ENCODE data around the gene RTL5. TPM values are rescaled to one million over a fixed set of nuclear protein-coding genes. Genes with fewer than 3 reads are reported as not detected.

Gene RTL5
- total and polyA plus RNA-seq, 2 experiments from 2014 or later: 0.31 to 0.94 TPM

- Histone ChIP-seq H3K36me3 (ENCODE audit: insufficient read depth) (no peaks in the 10 kb centered on the region), H3K79me2 (replicated peaks; ENCODE audit: insufficient read depth) (no peaks in the 10 kb centered on the region), H3K27me3 (ENCODE audit: insufficient read depth) (peaks cover 49% of the 10 kb centered on the region), H3K27ac (ENCODE audit: low read depth) (no peak overlapping the region), H3F3A (replicated peaks; ENCODE audit: low read depth) (no peaks in the 10 kb centered on the region), H3K4me1 (ENCODE audit: insufficient read depth) (peaks cover 3% of the 10 kb centered on the region; the same call in 1 of the 2 replicates), H4K20me1 (replicated peaks; ENCODE audit: insufficient read depth) (no peaks in the 10 kb centered on the region), H3K4me3 (peak overlapping the region; percentile 52), H3K9me2 (ENCODE audit: insufficient read depth) (no peaks in the 10 kb centered on the region), H2AFZ (no peak overlapping the region), H3K4me2 (peak overlapping the region; percentile 80)
- H3K4me1 Mint-ChIP-seq: peaks cover 19% of the 10 kb centered on the region
- TF ChIP-seq CTCF (conservative IDR thresholded peaks at IDR 0.05; ENCODE audit: low read depth in 2 of 2) (no peak), CREB1 (CRISPR knock-in tag; IDR thresholded peaks at IDR 0.05; ENCODE audit: low read depth) (no peak), EZH2 (IDR thresholded peaks at IDR 0.05; ENCODE audit: low read depth, unreplicated experiment) (no peak), EZH2phosphoT487 (IDR thresholded peaks at IDR 0.05; ENCODE audit: unreplicated experiment) (no peak), STAT1 (IDR thresholded peaks at IDR 0.05; ENCODE audit: unreplicated experiment) (no peak)
- TF ChIP-seq, protein P1, sequence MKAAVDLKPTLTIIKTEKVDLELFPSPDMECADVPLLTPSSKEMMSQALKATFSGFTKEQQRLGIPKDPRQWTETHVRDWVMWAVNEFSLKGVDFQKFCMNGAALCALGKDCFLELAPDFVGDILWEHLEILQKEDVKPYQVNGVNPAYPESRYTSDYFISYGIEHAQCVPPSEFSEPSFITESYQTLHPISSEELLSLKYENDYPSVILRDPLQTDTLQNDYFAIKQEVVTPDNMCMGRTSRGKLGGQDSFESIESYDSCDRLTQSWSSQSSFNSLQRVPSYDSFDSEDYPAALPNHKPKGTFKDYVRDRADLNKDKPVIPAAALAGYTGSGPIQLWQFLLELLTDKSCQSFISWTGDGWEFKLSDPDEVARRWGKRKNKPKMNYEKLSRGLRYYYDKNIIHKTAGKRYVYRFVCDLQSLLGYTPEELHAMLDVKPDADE (IDR thresholded peaks at IDR 0.05): no peak
- peaks cover 17% of the 10 kb centered on the region for H3K9me3 Mint-ChIP-seq
- H3K27me3 Mint-ChIP-seq (ENCODE audit: insufficient read depth, low read depth, poor library complexity): peaks cover 44% of the 10 kb centered on the region
- H3K36me3 Mint-ChIP-seq (ENCODE audit: low read depth): peaks cover 24% of the 10 kb centered on the region
- DNase-seq (ENCODE audit: low spot score) (no peak), ATAC-seq (no peak)
- peak overlapping the region; percentile 76 for H3K4me3 Mint-ChIP-seq
- no peak overlapping the region for H3K27ac Mint-ChIP-seq
Measured at GRCh38 chrX:72132456-72132855, 741 bp upstream of the RTL5 start.

DNA sequence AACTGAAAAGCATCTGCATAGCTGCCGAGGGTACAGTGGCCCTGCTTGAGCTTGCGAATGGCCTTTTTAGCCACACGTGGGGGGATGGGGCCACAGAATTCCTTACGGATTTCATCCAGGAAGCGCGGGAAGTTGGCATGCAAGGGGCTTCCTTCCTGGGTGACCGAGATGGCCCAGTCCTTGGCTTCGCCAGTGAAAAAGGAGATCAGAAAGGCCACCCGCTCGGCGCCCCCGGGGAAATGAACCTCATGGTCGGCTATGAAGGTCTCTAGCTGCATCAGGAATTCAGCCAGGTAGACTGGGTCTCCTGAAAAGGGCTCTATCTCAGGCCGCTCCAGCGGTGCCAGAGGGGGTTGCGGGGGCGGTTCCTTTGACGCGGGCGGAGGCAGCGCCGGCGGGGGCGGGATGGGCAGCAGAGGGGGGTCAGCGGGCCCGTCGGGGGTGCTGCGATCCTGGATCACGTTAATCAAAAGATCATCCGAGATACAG lies 909 bp downstream of the RTL5 start:
- no peaks in the 10 kb centered on the region for H3F3A ChIP-seq (replicated peaks; ENCODE audit: low read depth)
- H3K27ac Mint-ChIP-seq: no peak overlapping the region

More for the DNA sequence above, 909 bp downstream of the RTL5 start:
- Histone ChIP-seq H3K4me1 (ENCODE audit: insufficient read depth) (peaks cover 9% of the 10 kb centered on the region), H3K4me3 (peak overlapping the region; percentile 58), H3K79me2 (replicated peaks; ENCODE audit: insufficient read depth) (no peaks in the 10 kb centered on the region), H3K4me2 (peak overlapping the region; percentile 79), H3K9me2 (ENCODE audit: insufficient read depth) (no peaks in the 10 kb centered on the region), H3K27me3 (ENCODE audit: insufficient read depth) (peaks cover 49% of the 10 kb centered on the region), H4K20me1 (replicated peaks; ENCODE audit: insufficient read depth) (no peaks in the 10 kb centered on the region), H3K36me3 (ENCODE audit: insufficient read depth) (no peaks in the 10 kb centered on the region), H3K27ac (ENCODE audit: low read depth) (no peak overlapping the region), H2AFZ (no peak overlapping the region)
- peaks cover 24% of the 10 kb centered on the region for H3K36me3 Mint-ChIP-seq (ENCODE audit: low read depth)
- TF ChIP-seq ZNF114 (CRISPR knock-in tag; IDR thresholded peaks at IDR 0.05): no peak
- no peak for TF ChIP-seq EZH2 (IDR thresholded peaks at IDR 0.05; ENCODE audit: low read depth, unreplicated experiment)
- no peak for TF ChIP-seq POLR2AphosphoS5 (IDR thresholded peaks at IDR 0.05; ENCODE audit: low read depth)
- no peak for TF ChIP-seq JUNB (IDR thresholded peaks at IDR 0.05; ENCODE audit: unreplicated experiment)
- TF ChIP-seq, protein P1 (IDR thresholded peaks at IDR 0.05): no peak
- no peak for TF ChIP-seq ZNF331 (CRISPR knock-in tag; IDR thresholded peaks at IDR 0.05; ENCODE audit: low read depth)
- no peak for TF ChIP-seq EZH2phosphoT487 (IDR thresholded peaks at IDR 0.05; ENCODE audit: unreplicated experiment)
- no peak for TF ChIP-seq CREB1 (CRISPR knock-in tag; IDR thresholded peaks at IDR 0.05; ENCODE audit: low read depth)
- no peak for TF ChIP-seq REST (IDR thresholded peaks at IDR 0.05; ENCODE audit: unreplicated experiment)
- TF ChIP-seq STAT1 (IDR thresholded peaks at IDR 0.05; ENCODE audit: unreplicated experiment): no peak
- peaks cover 17% of the 10 kb centered on the region for H3K9me3 Mint-ChIP-seq
- peak overlapping the region; percentile 66 for H3K4me3 Mint-ChIP-seq
- DNase-seq (ENCODE audit: low spot score): peak; percentile 55
- H3K27me3 Mint-ChIP-seq (ENCODE audit: insufficient read depth, low read depth, poor library complexity): peaks cover 48% of the 10 kb centered on the region
- peaks cover 25% of the 10 kb centered on the region for H3K4me1 Mint-ChIP-seq
- ATAC-seq: peak; percentile 60

All from GM23338 (cell line).